ENCODE results near the gene ZCCHC12.

GRCh38 chrX:118867251-118867650, 43.6 kb downstream of the ZCCHC12 start:
- no peak for TF ChIP-seq EZH2phosphoT487 (IDR thresholded peaks at IDR 0.05; ENCODE audit: low read depth, severe bottlenecking, unreplicated experiment)
- no peak for TF ChIP-seq CTCF (IDR thresholded peaks at IDR 0.05; ENCODE audit: poor library complexity)
- no peak for TF ChIP-seq EZH2 (IDR thresholded peaks at IDR 0.05; ENCODE audit: borderline replicate concordance)
